DOHH2 (cell line): ENCODE results near the gene CSF2RB.

ENCODE experiments used
- CTCF ChIP-seq: fragments of 200-600 bp; sonication (generic); IDR thresholded peaks from one replicate; pipeline ENCODE4 v1.5.1; 2014; ENCODE audit warnings: antibody characterized with exemption, mild to moderate bottlenecking, low read depth, low read length; ENCODE audit not compliant: poor library complexity, severe bottlenecking
- EZH2phosphoT487 ChIP-seq: fragments of 200-600 bp; sonication (generic); IDR thresholded peaks from 2 replicates; pipeline ENCODE4 v1.6.1; 2017; ENCODE audit warnings: borderline replicate concordance, mild to moderate bottlenecking, antibody characterized with exemption, low read length, moderate library complexity, mixed read lengths

GRCh38 chr22:36910461-36910860 lies 3.0 kb upstream of the CSF2RB start:
- TF ChIP-seq CTCF (no peak), EZH2phosphoT487 (no peak)
